GM12873 (cell line): Measurements from ENCODE around the gene THSD1.

ENCODE experiments used
- TF ChIP-seq, protein P1 (sequence below): IDR thresholded peaks from 2 replicates; pipeline ENCODE4 v1.5.1; 2012; ENCODE audit warnings: low read depth, mild to moderate bottlenecking, moderate library complexity, low read length, control low read depth; ENCODE audit not compliant: insufficient read depth; ENCODE audit errors: missing control alignments

The THSD1 gene

DNA sequence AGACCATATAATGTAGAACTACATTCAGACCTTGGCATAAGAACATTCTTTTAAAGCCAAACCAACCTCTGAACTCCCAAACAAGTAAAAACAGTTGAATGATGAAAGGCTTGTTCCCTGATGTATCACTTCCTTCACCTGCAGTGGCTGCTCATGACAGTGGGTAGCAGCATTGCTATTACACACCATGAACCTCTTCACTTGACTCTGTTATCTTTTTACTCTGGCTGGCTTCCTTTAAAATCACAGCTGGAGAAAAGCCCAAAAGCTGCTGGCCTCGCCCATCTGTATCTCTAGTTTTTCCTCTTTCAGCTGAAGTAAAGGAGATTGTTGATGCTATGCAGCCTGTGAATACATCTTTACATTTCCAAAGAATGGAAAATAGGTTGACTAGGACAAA is 22.6 kb downstream of the THSD1 start:
- TF ChIP-seq, protein P1, sequence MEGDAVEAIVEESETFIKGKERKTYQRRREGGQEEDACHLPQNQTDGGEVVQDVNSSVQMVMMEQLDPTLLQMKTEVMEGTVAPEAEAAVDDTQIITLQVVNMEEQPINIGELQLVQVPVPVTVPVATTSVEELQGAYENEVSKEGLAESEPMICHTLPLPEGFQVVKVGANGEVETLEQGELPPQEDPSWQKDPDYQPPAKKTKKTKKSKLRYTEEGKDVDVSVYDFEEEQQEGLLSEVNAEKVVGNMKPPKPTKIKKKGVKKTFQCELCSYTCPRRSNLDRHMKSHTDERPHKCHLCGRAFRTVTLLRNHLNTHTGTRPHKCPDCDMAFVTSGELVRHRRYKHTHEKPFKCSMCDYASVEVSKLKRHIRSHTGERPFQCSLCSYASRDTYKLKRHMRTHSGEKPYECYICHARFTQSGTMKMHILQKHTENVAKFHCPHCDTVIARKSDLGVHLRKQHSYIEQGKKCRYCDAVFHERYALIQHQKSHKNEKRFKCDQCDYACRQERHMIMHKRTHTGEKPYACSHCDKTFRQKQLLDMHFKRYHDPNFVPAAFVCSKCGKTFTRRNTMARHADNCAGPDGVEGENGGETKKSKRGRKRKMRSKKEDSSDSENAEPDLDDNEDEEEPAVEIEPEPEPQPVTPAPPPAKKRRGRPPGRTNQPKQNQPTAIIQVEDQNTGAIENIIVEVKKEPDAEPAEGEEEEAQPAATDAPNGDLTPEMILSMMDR = no peak

DNA sequence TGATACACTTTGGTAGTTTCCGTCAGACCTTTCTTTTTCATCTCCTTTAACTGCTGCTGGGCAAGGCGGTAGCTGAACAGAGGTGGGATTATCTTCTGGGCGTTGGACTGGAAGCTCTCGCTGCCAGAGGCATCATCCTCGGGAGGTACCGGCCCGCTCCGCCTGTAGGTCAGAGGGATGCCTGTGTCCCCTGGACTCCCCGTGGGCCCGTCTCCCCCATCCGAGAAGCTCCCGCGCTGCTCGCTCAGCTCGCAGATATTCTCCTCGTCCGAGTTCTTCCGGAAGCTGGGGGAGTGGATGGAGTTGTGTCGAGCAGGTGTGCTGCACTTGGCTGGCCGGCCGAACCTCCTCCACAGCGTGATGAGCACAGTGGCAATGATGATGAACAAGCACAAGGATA is 27.7 kb downstream of the THSD1 start:
- TF ChIP-seq, protein P1 = no peak

DNA sequence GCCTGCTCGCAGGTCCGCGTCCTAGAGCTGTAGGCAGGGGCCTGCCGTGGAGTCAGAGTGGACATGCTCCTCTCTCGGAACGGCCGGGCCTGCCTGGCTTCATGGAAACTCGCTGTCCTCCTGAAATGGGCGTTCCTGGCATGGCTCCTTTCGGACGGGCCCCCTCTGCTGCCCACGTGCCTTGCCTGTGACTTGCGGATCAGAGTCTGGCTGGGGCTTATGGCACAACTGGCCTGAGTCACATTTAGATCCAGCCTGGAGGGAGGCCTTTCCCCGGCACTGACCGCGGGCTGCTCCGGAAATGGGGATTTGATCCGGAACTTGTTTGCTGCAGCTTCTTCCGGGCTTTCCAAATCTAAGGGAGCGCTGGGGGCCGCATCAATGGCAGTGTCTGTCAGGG is 28.1 kb downstream of the THSD1 start:
- TF ChIP-seq, protein P1 = no peak

DNA sequence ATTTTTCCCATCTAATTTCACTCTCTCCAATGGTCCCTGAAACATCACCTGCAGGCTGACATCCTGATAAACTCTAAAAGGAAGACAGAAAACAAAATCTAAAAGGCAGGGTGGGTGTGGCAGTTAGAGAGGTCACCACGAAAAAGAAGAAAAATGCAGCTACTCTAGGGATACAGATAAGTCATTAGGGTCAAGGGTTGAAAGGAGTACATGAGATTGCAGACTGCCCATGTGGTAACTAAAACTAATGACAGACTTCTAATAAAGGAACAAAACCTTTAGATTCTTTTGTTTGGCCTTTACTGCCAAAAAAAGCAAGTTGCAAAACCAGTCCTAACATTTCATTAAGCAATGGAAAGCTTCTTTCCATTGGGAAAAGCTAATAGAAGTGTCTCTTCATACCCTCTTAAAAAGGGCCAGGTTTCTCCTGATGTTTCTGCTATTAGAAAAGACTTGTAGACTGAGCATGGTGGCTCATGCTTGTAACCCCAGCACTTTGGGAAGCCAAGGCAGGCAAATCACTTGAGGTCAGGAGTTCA is 31.0 kb downstream of the THSD1 start:
- TF ChIP-seq, protein P1 = no peak

DNA sequence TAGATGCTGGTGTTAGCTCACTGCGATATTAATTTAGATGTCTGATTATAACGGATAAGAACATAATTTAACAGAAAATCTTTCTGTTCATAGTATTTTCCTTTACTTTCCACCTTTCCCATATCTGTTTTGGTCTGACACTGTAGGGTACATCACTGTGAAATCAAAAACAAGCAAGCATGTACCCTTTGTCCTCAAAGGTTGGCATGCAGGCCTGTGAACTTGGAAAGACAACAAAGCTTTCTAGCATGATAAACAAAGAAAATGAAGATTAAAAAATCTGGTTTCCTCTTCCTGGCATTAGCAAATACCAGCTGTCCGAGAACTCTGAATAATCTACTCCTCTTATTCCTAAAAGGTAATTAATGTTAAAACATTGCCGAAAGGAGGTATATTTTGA is 31.6 kb downstream of the THSD1 start:
- TF ChIP-seq, protein P1 = no peak

DNA sequence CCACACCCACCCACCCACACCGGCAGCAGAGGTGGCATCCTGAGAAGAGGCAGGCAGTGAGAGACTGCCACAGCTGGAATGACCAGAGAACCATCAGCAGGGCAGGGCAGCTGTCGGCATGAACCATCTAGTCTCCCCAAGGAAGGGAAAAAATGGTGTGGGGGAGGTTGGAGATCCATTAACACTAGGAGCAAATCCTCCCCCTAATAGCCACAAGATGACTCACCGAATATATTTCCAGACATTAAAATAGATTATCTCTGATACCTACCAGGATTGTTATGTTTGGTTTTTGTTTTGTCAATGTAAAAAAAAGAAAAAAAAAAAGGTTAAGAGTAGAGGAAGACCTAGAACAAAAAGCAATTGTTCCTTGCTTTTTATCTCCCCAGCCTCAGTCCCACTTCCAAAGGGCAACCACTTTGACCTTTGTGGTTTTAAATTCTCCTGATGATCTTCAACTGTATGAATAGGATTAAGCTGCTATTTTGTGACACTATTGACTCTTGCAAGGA is 34.2 kb downstream of the THSD1 start:
- TF ChIP-seq, protein P1 = no peak

DNA sequence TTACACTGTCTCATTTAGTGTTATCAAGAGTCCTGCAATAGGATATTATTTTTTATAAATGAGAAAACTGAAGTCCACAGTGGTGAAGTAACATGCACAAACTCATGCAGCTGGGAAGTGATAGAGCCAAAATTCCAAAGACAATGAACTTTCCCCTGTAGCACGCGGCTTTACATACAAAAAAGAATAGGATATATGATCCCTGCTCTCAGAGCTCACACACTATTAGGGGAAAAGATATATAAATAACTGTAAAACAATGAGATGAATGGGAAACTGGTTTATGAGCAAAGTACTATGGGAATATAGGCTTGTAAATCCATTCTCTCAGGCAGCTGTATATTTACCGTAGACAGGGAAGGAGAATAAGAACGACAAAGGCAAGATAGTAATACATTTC is 39.7 kb downstream of the THSD1 start:
- TF ChIP-seq, protein P1 = no peak

DNA sequence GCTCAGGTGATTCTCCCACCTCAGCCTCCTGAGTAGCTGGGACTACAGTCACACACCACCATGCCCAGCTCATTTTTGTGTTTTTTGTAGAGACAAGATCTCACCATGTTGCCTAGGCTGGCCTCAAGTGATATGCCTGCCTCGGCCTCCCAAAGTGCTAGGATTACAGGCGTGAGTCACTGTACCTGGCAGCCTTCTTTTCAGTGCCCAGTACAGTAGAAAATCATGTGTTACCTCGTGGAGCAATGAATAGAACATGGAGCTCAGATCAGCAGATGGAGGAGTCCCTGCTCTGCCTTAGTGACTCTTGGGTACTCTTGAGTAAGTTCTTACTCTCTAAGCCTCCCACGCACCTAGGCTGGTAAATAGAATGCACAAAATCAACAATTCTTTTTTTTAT is 44.7 kb downstream of the THSD1 start:
- TF ChIP-seq, protein P1 = no peak
